MM.1S (cell line): ENCODE measurements around the gene SLC8A1.

Source experiments
- DNase-seq: peaks from one replicate; pipeline ENCODE4 v3.0.0-alpha.2; 2015
- H2AFZ ChIP-seq: fragments of 300-600 bp; sonication (generic); 2 replicates; pipeline ENCODE4 v1.6.0; 2016; ENCODE audit warnings: antibody characterized with exemption, low read length
- H3F3A ChIP-seq: fragments of 300-600 bp; sonication (generic); 2 replicates; pipeline ENCODE4 v1.6.1; 2016; ENCODE audit warnings: mild to moderate bottlenecking, antibody characterized with exemption, low read length, moderate library complexity, mixed read lengths; ENCODE audit not compliant: insufficient read depth
- H3K27ac ChIP-seq: fragments of 300-600 bp; sonication (generic); 2 replicates; pipeline ENCODE4 v1.5.1; 2016; ENCODE audit warnings: mild to moderate bottlenecking, low read length
- H3K27me3 ChIP-seq: fragments of 300-600 bp; sonication (generic); replicated peaks from 2 replicates; pipeline ENCODE4 v1.6.0; 2016; ENCODE audit warnings: low read length; ENCODE audit not compliant: insufficient read depth
- H3K36me3 ChIP-seq: fragments of 300-600 bp; sonication (generic); replicated peaks from 2 replicates; pipeline ENCODE4 v1.6.1; 2016; ENCODE audit warnings: mild to moderate bottlenecking, low read length, mixed read lengths; ENCODE audit not compliant: insufficient read depth
- H3K4me1 ChIP-seq: fragments of 300-600 bp; sonication (generic); 2 replicates; pipeline ENCODE4 v1.6.1; 2016; ENCODE audit warnings: low read length, mixed read lengths
- H3K4me2 ChIP-seq: fragments of 300-600 bp; sonication (generic); 2 replicates; pipeline ENCODE4 v1.6.0; 2016; ENCODE audit warnings: low read depth, low read length
- H3K4me3 ChIP-seq: fragments of 300-600 bp; sonication (generic); 2 replicates; pipeline ENCODE4 v1.5.1; 2016; ENCODE audit warnings: low read length, mixed read lengths
- H3K79me2 ChIP-seq: fragments of 300-600 bp; sonication (generic); 2 replicates; pipeline ENCODE4 v1.6.1; 2016; ENCODE audit warnings: mixed run types, low read length, mixed read lengths
- H3K9ac ChIP-seq: fragments of 300-600 bp; sonication (generic); 2 replicates; pipeline ENCODE4 v1.6.1; 2016; ENCODE audit warnings: low read length, mixed read lengths
- H3K9me2 ChIP-seq: fragments of 300-600 bp; sonication (generic); replicated peaks from 2 replicates; pipeline ENCODE4 v1.6.1; 2016; ENCODE audit warnings: mild to moderate bottlenecking, low read length, mixed read lengths; ENCODE audit not compliant: insufficient read depth
- H3K9me3 ChIP-seq: fragments of 300-600 bp; sonication (generic); replicated peaks from 2 replicates; pipeline ENCODE4 v1.6.1; 2016; ENCODE audit warnings: mild to moderate bottlenecking, low read length, mixed read lengths; ENCODE audit not compliant: insufficient read depth
- H4K20me1 ChIP-seq: fragments of 300-600 bp; sonication (generic); 2 replicates; pipeline ENCODE4 v1.6.1; 2016; ENCODE audit warnings: mild to moderate bottlenecking, low read length, moderate library complexity, mixed read lengths; ENCODE audit not compliant: insufficient read depth
- CTCF ChIP-seq: fragments of 300-600 bp; sonication (generic); IDR thresholded peaks from 2 replicates; pipeline ENCODE4 v1.5.1; 2016; ENCODE audit warnings: antibody characterized with exemption, low read length, mixed read lengths
- EZH2 ChIP-seq: fragments of 300-600 bp; sonication (generic); optimal IDR thresholded peaks from 2 replicates; pipeline ENCODE3; 2017; ENCODE audit warnings: low read depth, mild to moderate bottlenecking, antibody characterized with exemption, low read length, mixed read lengths
- EZH2phosphoT487 ChIP-seq: fragments of 300-600 bp; sonication (generic); IDR thresholded peaks from 2 replicates; pipeline ENCODE4 v1.6.1; 2018; ENCODE audit warnings: antibody characterized with exemption, low read length

SLC8A1 gene

GRCh38 chr2:40324656-40325055 is 127.2 kb downstream of the SLC8A1 start:
- Histone ChIP-seq H3K27ac (no peak overlapping the region), H3K4me3 (no peak overlapping the region), H3K4me2 (no peak overlapping the region), H3K9me2 (no peaks in the 10 kb centered on the region), H3K9me3 (no peaks in the 10 kb centered on the region), H2AFZ (no peak overlapping the region), H3K9ac (no peak overlapping the region), H3K4me1 (no peaks in the 10 kb centered on the region), H4K20me1 (no peaks in the 10 kb centered on the region), H3F3A (no peaks in the 10 kb centered on the region), H3K27me3 (no peaks in the 10 kb centered on the region), H3K79me2 (no peaks in the 10 kb centered on the region), H3K36me3 (no peaks in the 10 kb centered on the region)
- DNase-seq = no peak
- TF ChIP-seq EZH2phosphoT487 (no peak), EZH2 (no peak), CTCF (no peak)

- no peak overlapping the region for H3K9ac ChIP-seq
- no peak for TF ChIP-seq CTCF
- TF ChIP-seq EZH2phosphoT487 = no peak
- no peak for TF ChIP-seq EZH2
- H4K20me1 ChIP-seq = no peaks in the 10 kb centered on the region
- no peak overlapping the region for H3K4me3 ChIP-seq
- no peaks in the 10 kb centered on the region for H3K79me2 ChIP-seq
- no peak overlapping the region for H2AFZ ChIP-seq
- no peak overlapping the region for H3K27ac ChIP-seq
- no peaks in the 10 kb centered on the region for H3K27me3 ChIP-seq
- H3F3A ChIP-seq = no peaks in the 10 kb centered on the region
- H3K36me3 ChIP-seq = no peaks in the 10 kb centered on the region
- no peak for DNase-seq
- no peak overlapping the region for H3K4me2 ChIP-seq
- H3K9me2 ChIP-seq = no peaks in the 10 kb centered on the region
- H3K4me1 ChIP-seq = no peaks in the 10 kb centered on the region
- no peaks in the 10 kb centered on the region for H3K9me3 ChIP-seq
Observed at GRCh38 chr2:40321822-40322221, 130.1 kb downstream of the SLC8A1 start.

DNA sequence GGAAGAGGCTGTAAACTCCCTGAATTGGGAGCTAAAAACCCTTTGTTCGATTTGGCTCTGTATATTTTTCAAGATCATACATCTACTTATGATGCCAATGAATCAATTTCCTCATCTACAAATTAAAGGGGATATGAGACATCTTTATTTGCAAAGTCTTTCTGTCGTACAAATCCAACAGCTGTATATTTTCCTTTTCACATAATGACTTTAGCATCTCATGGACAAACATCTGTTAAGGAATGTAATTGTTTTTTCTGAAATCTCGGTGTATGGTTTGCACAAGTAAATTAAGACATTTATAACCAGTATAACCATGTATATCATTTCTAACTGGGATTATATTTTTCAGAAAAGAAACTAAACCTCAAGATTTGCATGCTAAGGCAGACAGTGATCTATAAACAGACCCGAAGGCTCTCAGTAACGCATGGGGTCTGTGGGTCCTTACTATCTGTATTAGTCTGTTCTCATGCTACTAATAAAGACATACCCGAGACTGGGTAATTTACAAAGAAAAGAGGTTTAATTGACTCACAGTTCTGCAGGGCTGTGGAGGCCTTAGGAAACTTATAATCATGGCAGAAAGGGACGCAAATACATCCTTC is 130.8 kb downstream of the SLC8A1 start:
- TF ChIP-seq CTCF (no peak), EZH2 (no peak), EZH2phosphoT487 (no peak)
- H3F3A ChIP-seq = no peaks in the 10 kb centered on the region
- H3K9ac ChIP-seq = no peak overlapping the region
- no peak overlapping the region for H3K27ac ChIP-seq
- no peaks in the 10 kb centered on the region for H3K27me3 ChIP-seq
- H3K4me1 ChIP-seq = no peaks in the 10 kb centered on the region
- H3K4me2 ChIP-seq = no peak overlapping the region
- DNase-seq = no peak
- no peak overlapping the region for H3K4me3 ChIP-seq
- no peaks in the 10 kb centered on the region for H3K36me3 ChIP-seq
- no peak overlapping the region for H2AFZ ChIP-seq
- no peaks in the 10 kb centered on the region for H3K79me2 ChIP-seq
- H3K9me2 ChIP-seq = no peaks in the 10 kb centered on the region
- no peaks in the 10 kb centered on the region for H3K9me3 ChIP-seq
- no peaks in the 10 kb centered on the region for H4K20me1 ChIP-seq
